LNCaP clone FGC (cell line): ENCODE results near the gene CCDC28B.

Experiments used
- DNase-seq: peaks from one replicate; pipeline ENCODE4 v3.0.0-alpha.2; 2011; ENCODE audit warnings: low read depth
- H3K4me3 ChIP-seq: 2 replicates; pipeline ENCODE4 v1.5.1; 2011; ENCODE audit warnings: mild to moderate bottlenecking, low read depth, low read length, control low read depth
- TF ChIP-seq, protein P1 (sequence below): IDR thresholded peaks from 2 replicates; pipeline ENCODE4 v1.5.1; 2012; ENCODE audit warnings: mild to moderate bottlenecking; ENCODE audit not compliant: control insufficient read depth, insufficient read depth; ENCODE audit errors: extremely low read depth

The CCDC28B gene

DNA sequence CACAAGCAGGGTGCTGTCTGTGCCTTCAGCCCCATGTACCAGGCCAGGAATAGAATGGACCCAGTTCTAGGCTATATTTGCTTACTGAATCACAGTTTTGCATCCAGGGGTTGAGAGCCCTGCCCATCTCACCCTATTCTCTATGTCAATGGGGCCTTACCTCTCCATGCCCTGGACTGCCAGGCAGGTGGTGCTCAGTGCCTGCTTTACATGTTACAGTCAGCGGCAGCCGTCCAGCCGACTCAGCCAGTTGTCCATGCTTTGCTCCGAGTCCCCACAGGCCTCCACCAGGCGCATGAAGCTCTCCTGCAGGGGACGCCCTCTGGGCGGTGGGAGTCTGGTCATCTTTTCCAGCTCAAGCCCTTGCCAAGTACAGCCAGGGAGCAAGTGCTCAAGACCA lies 34.4 kb downstream of the CCDC28B start:
- no peak overlapping the region for H3K4me3 ChIP-seq
- TF ChIP-seq, protein P1, sequence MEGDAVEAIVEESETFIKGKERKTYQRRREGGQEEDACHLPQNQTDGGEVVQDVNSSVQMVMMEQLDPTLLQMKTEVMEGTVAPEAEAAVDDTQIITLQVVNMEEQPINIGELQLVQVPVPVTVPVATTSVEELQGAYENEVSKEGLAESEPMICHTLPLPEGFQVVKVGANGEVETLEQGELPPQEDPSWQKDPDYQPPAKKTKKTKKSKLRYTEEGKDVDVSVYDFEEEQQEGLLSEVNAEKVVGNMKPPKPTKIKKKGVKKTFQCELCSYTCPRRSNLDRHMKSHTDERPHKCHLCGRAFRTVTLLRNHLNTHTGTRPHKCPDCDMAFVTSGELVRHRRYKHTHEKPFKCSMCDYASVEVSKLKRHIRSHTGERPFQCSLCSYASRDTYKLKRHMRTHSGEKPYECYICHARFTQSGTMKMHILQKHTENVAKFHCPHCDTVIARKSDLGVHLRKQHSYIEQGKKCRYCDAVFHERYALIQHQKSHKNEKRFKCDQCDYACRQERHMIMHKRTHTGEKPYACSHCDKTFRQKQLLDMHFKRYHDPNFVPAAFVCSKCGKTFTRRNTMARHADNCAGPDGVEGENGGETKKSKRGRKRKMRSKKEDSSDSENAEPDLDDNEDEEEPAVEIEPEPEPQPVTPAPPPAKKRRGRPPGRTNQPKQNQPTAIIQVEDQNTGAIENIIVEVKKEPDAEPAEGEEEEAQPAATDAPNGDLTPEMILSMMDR: no peak
- no peak for DNase-seq

- TF ChIP-seq, protein P1: no peak
- no peak for DNase-seq
- H3K4me3 ChIP-seq: no peak overlapping the region
These were observed 38.9 kb downstream of the CCDC28B start for GRCh38 chr1:32239337-32239736.

DNA sequence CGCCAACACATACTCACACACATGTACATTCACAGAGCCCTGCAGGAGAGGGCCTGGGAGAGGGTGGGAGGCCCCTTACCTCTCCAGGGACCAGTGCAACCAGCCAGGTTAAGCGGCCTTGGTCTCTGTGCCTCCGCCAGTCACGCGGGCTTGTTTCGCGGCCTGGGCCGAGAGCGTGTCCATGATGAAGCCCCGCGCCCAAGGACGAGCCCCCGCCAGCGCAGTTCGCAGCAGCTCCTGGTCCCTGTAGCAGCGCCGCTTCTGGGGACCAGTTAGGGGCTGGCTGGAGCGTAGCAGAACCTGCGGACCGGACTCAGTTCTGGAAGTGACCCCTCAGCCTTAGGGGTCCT lies 39.4 kb downstream of the CCDC28B start:
- TF ChIP-seq, protein P1: no peak
- peak overlapping the region; percentile 57 for H3K4me3 ChIP-seq

DNA sequence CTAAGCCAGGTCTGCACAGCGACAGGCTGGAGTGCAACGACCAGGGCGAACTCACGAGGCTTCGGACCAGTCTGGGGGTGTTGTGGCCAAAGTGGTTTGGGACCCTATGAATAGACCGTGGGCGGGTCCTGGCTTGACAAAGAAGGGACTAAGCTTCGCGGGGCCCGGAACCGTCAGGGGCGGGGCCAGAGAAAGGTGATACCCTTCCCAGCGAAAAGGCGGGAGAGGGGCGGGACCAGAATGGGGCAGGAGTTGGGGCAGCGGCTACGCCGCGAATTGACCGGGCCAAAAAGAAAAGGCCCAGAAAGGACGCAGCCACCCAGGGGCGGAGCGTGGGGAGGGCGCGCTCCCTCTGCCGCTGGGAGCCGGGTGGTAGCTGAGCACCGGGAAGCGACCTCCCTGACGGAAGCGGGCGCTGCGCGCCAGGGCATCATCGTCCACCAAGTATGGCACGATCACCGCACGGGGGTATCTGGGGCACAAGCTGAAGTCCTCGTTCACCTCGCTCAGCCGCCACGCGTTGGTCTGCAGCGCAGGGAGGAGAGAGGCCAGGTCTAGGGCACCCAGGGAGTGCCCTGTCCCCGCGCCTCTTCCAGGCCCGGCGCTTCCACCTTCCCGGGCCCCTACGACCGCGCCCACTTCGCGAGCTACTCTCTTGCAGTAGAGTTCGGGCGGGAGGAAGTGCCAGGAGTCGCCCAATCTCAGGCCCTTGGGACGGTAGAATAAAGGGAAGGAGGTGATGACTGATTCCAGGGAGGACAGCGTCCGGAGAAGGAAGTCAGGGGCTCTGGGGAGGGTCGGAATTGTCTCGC lies 40.0 kb downstream of the CCDC28B start:
- DNase-seq: no peak
- H3K4me3 ChIP-seq: peak overlapping the region; percentile 57

More for the DNA sequence above, 39.4 kb downstream of the CCDC28B start:
- no peak for DNase-seq

GRCh38 chr1:32241001-32241763 lies 40.8 kb downstream of the CCDC28B start:
- TF ChIP-seq, protein P1: no peak
- no peak for DNase-seq
- H3K4me3 ChIP-seq: peak overlapping the region; percentile 57

More for the DNA sequence above, 40.0 kb downstream of the CCDC28B start:
- TF ChIP-seq, protein P1: peak; percentile 34

DNA sequence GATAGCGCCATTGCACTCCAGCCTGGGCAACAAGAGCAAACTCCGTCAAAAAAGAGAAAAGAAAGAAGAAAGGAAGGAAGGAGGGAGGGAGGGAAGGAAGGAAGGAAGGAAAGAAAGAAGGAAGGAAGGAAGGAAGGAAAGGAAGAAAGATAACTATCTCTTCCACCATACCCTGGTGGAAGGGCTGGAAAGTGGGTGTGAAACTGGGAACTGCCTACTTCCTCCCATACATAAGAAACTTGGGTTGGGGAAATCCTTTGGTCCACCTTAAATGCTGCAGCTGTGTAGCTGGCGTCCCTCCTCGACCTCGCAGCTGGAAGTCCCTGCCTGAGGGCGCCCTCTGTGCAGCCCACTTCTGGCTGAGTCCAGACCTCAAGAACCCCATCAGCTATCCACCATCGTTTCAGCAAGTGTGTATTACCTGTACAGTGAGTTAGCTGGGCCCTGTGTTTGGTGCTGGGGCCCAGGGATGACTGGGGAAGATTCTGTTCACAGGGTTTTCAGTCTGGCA lies 42.0 kb downstream of the CCDC28B start:
- no peak overlapping the region for H3K4me3 ChIP-seq
- TF ChIP-seq, protein P1: no peak
- DNase-seq: no peak

DNA sequence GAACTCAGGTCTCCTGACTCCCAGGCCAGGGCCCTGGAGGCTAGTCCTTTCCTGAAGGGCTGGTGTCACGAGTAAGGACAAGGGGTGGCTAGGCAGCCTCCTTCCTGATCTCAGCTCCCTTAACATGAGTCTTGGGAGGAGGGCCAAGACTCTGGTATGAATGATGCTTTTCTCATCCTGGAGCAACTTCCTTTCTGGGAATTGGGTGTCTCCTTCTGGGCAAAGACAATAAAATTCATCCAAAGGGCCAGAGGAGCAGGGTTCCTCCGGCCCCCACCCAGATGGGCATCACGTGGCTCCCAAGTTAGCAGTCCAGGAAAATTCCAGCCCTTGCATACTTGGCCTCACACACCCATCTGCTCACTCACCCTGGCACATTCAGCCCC lies 46.5 kb downstream of the CCDC28B start, which contains the start of gene FAM167B:
FAM167B (plus strand) TSS at position 335 of the 386 bp plus-strand sequence. CDS start 200 bp downstream, outside the sequence.
- DNase-seq: no peak
- H3K4me3 ChIP-seq: no peak within 1 kb of the TSS

More for the DNA sequence above, 46.5 kb downstream of the CCDC28B start, which contains the start of gene FAM167B:
- TF ChIP-seq, protein P1: no peak
